IMR-90 (cell line): ENCODE results near the gene HRH2. TPM values are rescaled to one million over a fixed set of nuclear protein-coding genes. Genes with fewer than 3 reads are reported as not detected.

Experiments
- ATAC-seq: fragments of 200-7000 bp; cut with Tn5 transposase; 2 replicates; pipeline ENCODE4 v1.9.1; 2020; ENCODE audit warnings: low read depth, mild to moderate bottlenecking, moderate library complexity
- BruUV-seq: library from RNA; stranded (reverse); fragments of 400-500 nt; replicated peaks from 2 replicates; lab custom pipeline; 2021; lab: Mats Ljungman, UMichigan
- CTCF ChIA-PET: fragments of 300-600 bp; formaldehyde crosslinking; extraction: SDS; loops from one replicate; lab custom pipeline; 2021; ENCODE audit warnings: antibody characterized with exemption; lab: Yijun Ruan, JAX
- POLR2A ChIA-PET: fragments of 300-600 bp; sonication (Branson Sonifier 250); formaldehyde crosslinking; loops from one replicate; lab custom pipeline; 2022; ENCODE audit warnings: antibody characterized with exemption; ENCODE audit not compliant: unreplicated experiment; lab: Charles Lee
- DNase-seq: peaks from one replicate; pipeline ENCODE4 v3.0.0; 2013
- H2AFZ ChIP-seq: replicated peaks from 2 replicates; pipeline ENCODE3; 2013; ENCODE audit warnings: low read length, mild to moderate bottlenecking; ENCODE audit not compliant: poor library complexity
- H2AK5ac ChIP-seq: 2 replicates; pipeline ENCODE4 v1.6.1; 2013; ENCODE audit warnings: low read depth, low read length, inconsistent platforms
- H2AK9ac ChIP-seq: replicated peaks from 2 replicates; pipeline ENCODE3; 2013; ENCODE audit warnings: mild to moderate bottlenecking, low read depth, low read length, moderate library complexity; ENCODE audit not compliant: poor library complexity
- H2BK120ac ChIP-seq: 2 replicates; pipeline ENCODE4 v1.6.1; 2013; ENCODE audit warnings: low read depth, low read length, inconsistent platforms
- H2BK15ac ChIP-seq: 3 replicates; pipeline ENCODE4 v1.6.1; 2013; ENCODE audit warnings: low read depth, low read length, inconsistent platforms
- H2BK20ac ChIP-seq: 2 replicates; pipeline ENCODE4 v1.6.1; 2013; ENCODE audit warnings: low read depth, mild to moderate bottlenecking, inconsistent platforms, low read length, moderate library complexity
- H2BK5ac ChIP-seq: 2 replicates; pipeline ENCODE4 v1.6.1; 2013; ENCODE audit warnings: mild to moderate bottlenecking, low read depth, low read length, inconsistent platforms; ENCODE audit not compliant: poor library complexity, severe bottlenecking
- H3K14ac ChIP-seq: replicated peaks from 2 replicates; pipeline ENCODE4 v1.6.1; 2013; ENCODE audit warnings: low read depth, low read length, inconsistent platforms
- H3K18ac ChIP-seq: 2 replicates; pipeline ENCODE4 v1.6.1; 2013; ENCODE audit warnings: low read depth, low read length, control low read depth
- H3K23ac ChIP-seq: 2 replicates; pipeline ENCODE4 v1.6.1; 2013; ENCODE audit warnings: low read depth, low read length, inconsistent platforms
- H3K27ac ChIP-seq: 2 replicates; pipeline ENCODE4 v1.5.1; 2013; ENCODE audit warnings: mild to moderate bottlenecking, control low read depth, low read length; ENCODE audit not compliant: insufficient read depth
- H3K27me3 ChIP-seq: 2 replicates; pipeline ENCODE4 v1.6.1; 2013; ENCODE audit warnings: low read length; ENCODE audit not compliant: control insufficient read depth, insufficient read depth
- H3K36me3 ChIP-seq: 2 replicates; pipeline ENCODE4 v1.6.1; 2013; ENCODE audit warnings: low read length, mixed read lengths; ENCODE audit not compliant: control insufficient read depth, insufficient read depth
- H3K4ac ChIP-seq: 2 replicates; pipeline ENCODE4 v1.6.1; 2013; ENCODE audit warnings: low read depth, low read length, inconsistent platforms
- H3K4me1 ChIP-seq: 2 replicates; pipeline ENCODE4 v1.6.1; 2013; ENCODE audit warnings: low read length, mixed read lengths; ENCODE audit not compliant: control insufficient read depth, insufficient read depth
- H3K4me2 ChIP-seq: 2 replicates; pipeline ENCODE4 v1.6.1; 2013; ENCODE audit warnings: low read depth, mild to moderate bottlenecking, control low read depth, low read length, moderate library complexity
- H3K4me3 ChIP-seq: 2 replicates; pipeline ENCODE4 v1.5.1; 2013; ENCODE audit warnings: low read depth, mild to moderate bottlenecking, control low read depth, low read length, moderate library complexity; ENCODE audit not compliant: insufficient read depth
- H3K56ac ChIP-seq: 2 replicates; pipeline ENCODE4 v1.6.1; 2013; ENCODE audit warnings: low read length, inconsistent platforms; ENCODE audit not compliant: insufficient read depth; ENCODE audit errors: extremely low read depth
- H3K79me1 ChIP-seq, 2 experiments: 2 replicates each; pipeline ENCODE4 v1.6.1; 2013; ENCODE audit warnings: low read length in 2 of 2, inconsistent platforms in 1 of 2, low read depth in 1 of 2
- H3K9ac ChIP-seq: 2 replicates; pipeline ENCODE4 v1.6.1; 2013; ENCODE audit warnings: low read depth, low read length, control low read depth
- H3K9me1 ChIP-seq: 2 replicates; pipeline ENCODE4 v1.6.1; 2013; ENCODE audit warnings: low read length, inconsistent platforms; ENCODE audit not compliant: insufficient read depth
- H3K9me3 ChIP-seq: 2 replicates; pipeline ENCODE4 v1.6.1; 2013; ENCODE audit warnings: low read length; ENCODE audit not compliant: control insufficient read depth, insufficient read depth
- H4K20me1 ChIP-seq: 2 replicates; pipeline ENCODE4 v1.6.1; 2013; ENCODE audit warnings: low read length, inconsistent platforms; ENCODE audit not compliant: insufficient read depth
- H4K5ac ChIP-seq: 2 replicates; pipeline ENCODE4 v1.6.1; 2013; ENCODE audit warnings: mild to moderate bottlenecking, low read depth, low read length, control low read depth
- H4K8ac ChIP-seq, 2 experiments: 2 replicates each; pipeline ENCODE4 v1.6.1; 2013; ENCODE audit warnings: low read depth in 2 of 2, low read length in 2 of 2, control low read depth in 1 of 2, inconsistent platforms in 1 of 2
- H4K91ac ChIP-seq: 2 replicates; pipeline ENCODE4 v1.6.1; 2013; ENCODE audit warnings: low read depth, low read length, inconsistent platforms; ENCODE audit not compliant: insufficient read depth
- BHLHE40 ChIP-seq: fragments of 150-350 bp; IDR thresholded peaks from 2 replicates; pipeline ENCODE4 v1.6.1; 2016; ENCODE audit warnings: mild to moderate bottlenecking, low read depth, low read length
- CEBPB ChIP-seq: IDR thresholded peaks from 2 replicates; pipeline ENCODE4 v1.6.1; 2012; ENCODE audit warnings: low read depth, low read length, improper control_type of control experiment
- CTCF ChIP-seq: conservative IDR thresholded peaks from 2 replicates; pipeline ENCODE4 v1.5.1; 2012; ENCODE audit warnings: mild to moderate bottlenecking, low read depth, low read length, improper control_type of control experiment
- ELK1 ChIP-seq: fragments of 150-350 bp; IDR thresholded peaks from 2 replicates; pipeline ENCODE4 v1.6.1; 2016; ENCODE audit warnings: low read depth, mild to moderate bottlenecking, low read length, moderate library complexity, borderline replicate concordance
- FOS ChIP-seq: fragments of 150-350 bp; IDR thresholded peaks from 2 replicates; pipeline ENCODE4 v1.6.1; 2016; ENCODE audit warnings: low read depth, low read length
- MAFK ChIP-seq: IDR thresholded peaks from 2 replicates; pipeline ENCODE4 v1.6.1; 2012; ENCODE audit warnings: low read depth, low read length, improper control_type of control experiment
- MAZ ChIP-seq: IDR thresholded peaks from 2 replicates; pipeline ENCODE4 v1.6.1; 2012; ENCODE audit warnings: low read depth, mild to moderate bottlenecking, low read length, improper control_type of control experiment, moderate library complexity, borderline replicate concordance
- NFE2L2 ChIP-seq: fragments of 150-350 bp; IDR thresholded peaks from 2 replicates; pipeline ENCODE4 v1.6.1; 2016; ENCODE audit warnings: low read depth, mild to moderate bottlenecking, low read length
- POLR2A ChIP-seq: IDR thresholded peaks from 2 replicates; pipeline ENCODE4 v1.6.1; 2012; ENCODE audit warnings: mild to moderate bottlenecking, low read depth, low read length
- RAD21 ChIP-seq: IDR thresholded peaks from 2 replicates; pipeline ENCODE4 v1.6.1; 2012; ENCODE audit warnings: low read length, improper control_type of control experiment
- SMC3 ChIP-seq: fragments of 150-350 bp; IDR thresholded peaks from 2 replicates; pipeline ENCODE4 v1.6.1; 2016; ENCODE audit warnings: low read depth, mild to moderate bottlenecking, antibody characterized with exemption, low read length, moderate library complexity
- USF2 ChIP-seq: fragments of 150-350 bp; IDR thresholded peaks from 2 replicates; pipeline ENCODE4 v1.6.1; 2017; ENCODE audit warnings: mild to moderate bottlenecking, antibody characterized with exemption, low read length, low read depth
- WGBS, 2 experiments: methylation state at CpG; one replicate each; pipeline versions ENCODE4 v1.1.5 to v1.1.7; 2013; ENCODE audit warnings: missing lambda C conversion rate in 2 of 2; ENCODE audit not compliant: insufficient read length in 1 of 2; ENCODE audit errors: extremely low coverage in 2 of 2; 5-methylcytosine and 5-hydroxymethylcytosine counted together
- dilution Hi-C: fragments of 300-500 bp; cut with HindIII; formaldehyde crosslinking; loops from one replicate; pipeline ENCODE4 v1.14.3; 2018; ENCODE audit warnings: low sequenced_read_pairs; ENCODE audit not compliant: unreplicated experiment
- in situ Hi-C: fragments of 300-500 bp; cut with MboI; formaldehyde crosslinking; loops from 3 replicates; pipeline ENCODE4 v1.14.3; 2019; ENCODE audit warnings: low sequenced_read_pairs, inconsistent platforms, mixed read lengths
- intact Hi-C: fragments of 100-400 bp; cut with micrococcal nuclease; formaldehyde crosslinking; loops from 2 replicates; pipeline ENCODE4 v1.10.0; 2022
- polyA plus RNA-seq, 3 experiments: library from polyadenylated mRNA; depleted of rRNA; stranded (reverse); fragments of >200 nt; gene quantifications; 2 replicates each; pipeline ENCODE4 v1.2.3, GENCODE V29; 2012; ENCODE audit warnings: low replicate concordance in 1 of 3
- total RNA-seq: library from RNA; depleted of rRNA; stranded (reverse); fragments of >200 nt; gene quantifications from 2 replicates; pipeline ENCODE4 v1.2.3, GENCODE V29; 2012

The HRH2 gene
- total and polyA plus RNA-seq, 2 of the 4 experiments (the other 2 are of a cell fraction) = not detected

- TF ChIP-seq USF2 (no peak), FOS (no peak), POLR2A (no peak)
These were observed 66.7 kb downstream of the HRH2 start (continued) for GRCh38 chr5:175724314-175725275.

GRCh38 chr5:175728316-175728715 lies 70.4 kb downstream of the HRH2 start:
- Histone ChIP-seq H4K8ac (no peak overlapping the region), H3K18ac (no peak overlapping the region), H2AK5ac (no peak overlapping the region), H3K23ac (no peak overlapping the region), H3K56ac (no peak overlapping the region), H3K27ac (no peak overlapping the region), H3K4me1 (no peaks in the 10 kb centered on the region), H2BK20ac (no peak overlapping the region), H2BK120ac (no peak overlapping the region), H2AFZ (no peak overlapping the region), H4K5ac (no peak overlapping the region), H3K9ac (no peak overlapping the region), H3K9me3 (no peaks in the 10 kb centered on the region), H3K9me1 (no peaks in the 10 kb centered on the region), H4K20me1 (no peaks in the 10 kb centered on the region), H3K14ac (no peak overlapping the region), H3K4ac (no peak overlapping the region), H3K4me2 (no peak overlapping the region), H2BK15ac (no peak overlapping the region), H3K36me3 (no peaks in the 10 kb centered on the region), H3K27me3 (no peaks in the 10 kb centered on the region; the same call in 1 of the 2 replicates), H4K91ac (no peak overlapping the region), H3K79me1 (no peaks in the 10 kb centered on the region), H2BK5ac (no peak overlapping the region), H2AK9ac (no peak overlapping the region), H3K4me3 (no peak overlapping the region)
- no TSS peak for BruUV-seq
- DNase-seq (no peak), ATAC-seq (no peak)
- WGBS, 2 experiments = 65% methylated on average over 4 of the region's 12 CpGs; no CpG with 5 or more reads in 1 of the 2 experiments
- ChIA-PET POLR2A (no interaction called here), CTCF (no interaction called here)
- intact Hi-C loops = loop anchor here (5.0 kb wide), 1 partner anchor 634 kb away; the partner anchor contains the start of gene KIAA1191
- in situ Hi-C loops = loop anchor here (25.0 kb wide), 2 partner anchors 609 to 834 kb away; no protein-coding TSS in a partner anchor
- dilution Hi-C loops = no loop called here
- no peak for TF ChIP-seq ELK1
- no peak for TF ChIP-seq CEBPB
- no peak for TF ChIP-seq FOS
- TF ChIP-seq CTCF = no peak
- no peak for TF ChIP-seq POLR2A
- no peak for TF ChIP-seq BHLHE40
- no peak for TF ChIP-seq NFE2L2
- TF ChIP-seq MAZ = no peak
- TF ChIP-seq RAD21 = no peak
- no peak for TF ChIP-seq MAFK
- TF ChIP-seq SMC3 = no peak
